IPS-NIHi7 (cell line): ENCODE measurements around the gene HBS1L.

ENCODE experiments used
- DNase-seq: peaks from one replicate; pipeline ENCODE4 v3.0.0; 2012; ENCODE audit warnings: mixed read lengths; ENCODE audit errors: extremely low spot score

The HBS1L gene

DNA sequence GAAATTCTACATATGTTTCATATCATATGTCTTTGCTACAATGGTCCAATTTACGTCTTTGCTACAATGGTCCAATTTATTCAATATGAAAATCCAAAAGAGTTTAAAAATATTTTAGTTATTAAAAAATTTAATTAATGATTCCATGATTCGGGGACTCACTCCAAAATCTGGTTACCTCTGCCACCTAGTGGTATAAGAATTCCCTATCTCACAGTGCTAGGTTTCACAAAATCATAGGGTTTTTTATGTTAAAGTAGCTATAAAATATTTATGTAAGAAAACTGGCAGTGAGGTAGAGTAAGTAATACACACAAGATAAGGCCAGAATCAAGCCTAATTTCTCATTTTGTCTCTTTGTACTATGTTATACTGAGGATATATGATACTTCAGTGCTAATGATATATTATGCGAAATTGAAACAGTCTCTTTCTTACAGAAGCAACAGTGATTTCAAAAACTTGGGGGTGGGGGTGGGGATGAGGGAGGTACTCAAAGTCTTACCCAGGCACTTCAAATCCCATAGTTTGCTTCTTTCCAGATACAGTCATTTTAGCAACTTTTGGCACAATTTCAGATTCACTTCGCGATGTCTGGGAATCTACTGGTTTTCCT, 52.3 kb downstream of the HBS1L start:
- DNase-seq = peak; percentile 15

DNA sequence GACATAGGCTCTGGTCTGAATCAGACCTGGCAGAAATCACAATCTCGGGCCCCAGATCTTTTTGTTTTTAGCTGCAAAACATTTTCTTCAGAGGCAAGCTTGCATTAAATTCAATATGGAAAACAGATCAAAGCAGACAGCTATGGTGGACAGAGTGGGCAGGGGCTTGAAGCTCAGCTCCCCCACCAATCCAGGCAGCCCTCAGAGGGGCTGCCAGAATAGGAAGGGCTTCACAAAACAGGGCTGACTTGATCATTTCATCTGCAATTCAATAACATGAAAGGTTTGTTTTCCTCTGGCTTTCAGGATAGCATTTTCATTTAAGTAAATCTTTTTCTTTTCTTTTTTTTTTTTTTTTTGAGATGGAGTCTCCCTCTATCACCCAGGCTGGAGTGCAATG, 55.5 kb downstream of the HBS1L start:
- no peak for DNase-seq

DNA sequence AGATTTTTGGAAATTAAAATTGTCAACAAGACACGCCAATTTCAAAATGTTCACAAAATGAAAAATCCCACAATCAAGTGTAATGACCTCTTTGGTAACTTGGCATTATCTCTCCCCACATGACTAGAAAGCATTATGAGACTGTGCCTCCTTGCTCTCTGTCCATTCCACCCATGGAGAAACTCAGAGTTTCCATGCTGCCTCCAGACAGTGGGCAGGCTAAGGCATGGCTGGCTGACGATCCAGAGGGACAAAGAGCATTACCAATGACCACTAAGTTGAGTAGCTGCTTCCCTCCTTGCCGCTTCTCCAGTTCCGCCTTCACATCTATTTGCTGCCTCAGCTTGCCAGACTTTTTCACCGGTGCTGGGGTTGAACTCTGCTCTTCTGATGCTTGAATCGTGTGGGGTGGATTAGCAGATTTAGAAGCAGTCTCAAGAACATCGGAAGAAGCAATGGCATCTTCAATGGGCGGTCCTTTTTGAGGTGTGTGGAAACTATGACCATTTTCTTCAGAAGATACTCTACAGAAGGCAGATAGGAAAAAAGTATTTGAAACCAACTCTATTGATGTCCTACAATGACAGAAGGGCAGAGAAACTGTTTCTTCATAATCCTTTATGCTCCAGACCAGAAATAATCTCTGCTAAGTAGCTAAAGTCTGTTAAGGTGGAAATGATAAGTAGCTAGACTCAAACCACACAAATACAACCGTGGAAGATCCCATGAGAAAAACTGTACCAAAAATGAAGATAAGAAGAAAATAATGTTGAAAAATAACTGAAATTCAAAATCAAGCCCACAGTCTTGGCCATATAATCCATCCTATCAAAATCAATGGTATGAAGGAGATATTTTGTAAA, 57.3 kb downstream of the HBS1L start:
- DNase-seq = no peak

DNA sequence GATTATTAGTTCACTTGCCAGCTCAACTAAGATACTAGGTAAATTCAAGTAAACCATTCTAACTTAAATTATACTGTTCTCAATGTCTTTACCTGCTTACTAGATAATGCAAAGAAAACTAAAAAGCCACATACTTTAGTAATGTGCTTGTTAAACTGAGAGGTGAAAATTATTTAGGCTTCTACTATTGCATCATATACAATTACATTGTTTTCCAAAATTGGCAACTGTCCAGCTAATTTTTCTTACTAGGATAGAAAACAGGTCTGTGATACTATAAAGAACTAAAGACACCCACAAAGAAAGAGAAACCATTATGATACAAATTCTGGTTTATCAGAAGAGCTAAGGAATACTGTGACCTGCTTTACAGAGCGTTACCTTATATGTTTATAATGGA, 59.1 kb downstream of the HBS1L start:
- DNase-seq = no peak

DNA sequence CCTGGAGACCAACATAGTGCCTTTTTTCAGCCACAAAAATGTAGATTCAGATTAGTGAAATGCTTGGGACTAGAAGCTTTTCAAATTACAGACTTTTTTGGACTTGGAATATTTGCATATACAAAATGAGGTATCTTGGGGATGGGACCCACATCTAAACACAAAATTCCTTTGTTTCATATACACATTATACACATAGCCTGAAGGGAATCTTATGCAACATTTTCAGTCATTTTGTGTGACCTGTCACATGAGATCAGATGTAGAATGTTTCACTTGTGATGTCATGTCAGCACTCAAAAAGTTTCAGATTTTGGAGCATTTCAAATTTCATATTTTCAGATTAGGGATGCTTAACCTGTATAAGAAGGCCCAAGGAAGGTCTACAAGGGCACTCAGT, 60.2 kb downstream of the HBS1L start:
- DNase-seq = no peak

DNA sequence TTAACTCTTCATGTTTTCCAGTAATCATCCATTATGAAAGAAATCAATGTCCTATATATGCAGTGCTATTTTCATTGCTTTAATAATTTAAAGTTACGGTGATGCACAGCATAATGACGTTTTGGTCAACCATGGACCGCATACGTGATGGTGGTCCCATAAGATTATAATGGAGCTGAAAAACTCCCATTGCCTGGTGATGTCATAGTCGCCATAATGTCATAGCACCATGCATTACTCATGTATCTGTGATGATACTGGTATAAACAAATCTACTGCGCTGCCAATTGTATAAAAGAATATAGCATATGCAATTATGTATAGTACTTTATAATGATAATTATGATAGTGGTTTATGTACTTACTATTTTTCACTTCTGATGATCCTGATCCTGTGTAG, 62.5 kb downstream of the HBS1L start:
- no peak for DNase-seq

DNA sequence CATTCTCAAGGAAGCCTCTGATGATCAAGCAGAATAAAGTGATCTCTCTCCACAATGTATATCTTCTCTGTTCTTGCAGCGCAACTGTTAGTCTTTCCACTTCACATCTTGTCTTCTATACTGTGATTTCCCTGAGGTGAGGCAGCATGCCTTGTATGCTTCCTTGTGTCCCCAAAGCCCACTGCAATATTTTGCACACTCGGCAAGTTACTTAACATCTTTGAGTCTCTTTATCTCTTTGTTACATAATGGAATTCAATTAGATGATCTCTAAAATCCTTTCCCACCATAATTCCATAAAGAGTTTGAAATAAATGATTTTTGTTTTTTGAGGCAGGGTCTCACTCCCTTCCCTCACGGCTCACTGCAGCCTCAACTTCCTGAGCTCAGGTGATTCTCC, 64.4 kb downstream of the HBS1L start:
- DNase-seq = no peak

DNA sequence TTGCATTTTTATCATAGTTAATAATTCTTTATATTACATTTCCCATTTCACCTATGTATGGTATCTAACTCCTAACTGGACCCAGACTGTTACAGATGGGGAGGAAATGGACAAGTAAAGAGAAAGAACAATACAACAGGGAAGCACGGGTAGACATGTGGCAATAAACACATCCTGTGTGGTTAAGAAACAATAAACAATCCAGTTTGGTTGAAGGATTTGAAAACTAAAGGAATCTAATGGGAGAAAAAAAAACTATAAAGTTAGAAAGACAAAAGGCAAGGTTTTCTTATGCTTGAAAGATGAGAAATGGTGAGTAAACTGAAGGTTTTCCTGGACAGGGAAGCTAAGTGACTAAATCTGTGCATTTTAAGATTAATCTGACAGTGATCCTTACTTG, 69.8 kb downstream of the HBS1L start:
- no peak for DNase-seq

DNA sequence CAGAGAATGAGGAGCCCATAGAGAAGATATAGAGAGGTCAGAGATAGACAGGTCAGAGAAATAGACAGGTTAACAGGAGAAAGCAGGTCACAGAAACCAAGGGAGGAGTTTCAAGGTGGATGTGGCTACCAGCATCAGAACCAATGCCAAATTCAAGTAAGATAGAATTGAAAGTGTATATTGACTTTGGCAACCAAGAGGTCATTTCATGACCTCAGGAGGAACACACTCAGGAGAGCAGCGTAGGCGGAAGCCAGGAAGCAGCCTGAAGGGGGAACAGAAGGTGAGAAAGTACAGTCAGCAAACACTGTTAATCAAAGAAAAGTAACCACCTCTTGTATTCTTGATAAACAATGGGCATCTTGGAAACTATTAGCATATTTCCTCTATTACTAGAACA, 70.8 kb downstream of the HBS1L start:
- DNase-seq = no peak

DNA sequence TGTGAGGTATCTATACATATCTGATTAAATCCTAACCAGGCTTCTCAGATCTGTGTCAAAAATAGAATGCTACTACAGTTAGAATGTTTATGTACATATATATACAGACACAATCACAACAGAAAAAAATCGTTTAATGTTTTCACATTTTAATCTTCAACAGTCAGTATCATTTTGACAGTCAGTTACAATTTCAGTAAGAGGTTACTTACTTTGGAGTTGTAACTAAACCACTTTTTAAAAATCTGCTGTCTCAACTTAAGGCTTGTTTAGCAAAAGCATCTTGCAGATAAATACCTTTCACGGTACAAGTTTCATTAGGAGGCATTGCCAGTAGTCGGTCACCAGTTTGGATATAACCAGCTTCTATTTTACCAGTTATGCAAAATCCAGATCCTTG, 72.5 kb downstream of the HBS1L start:
- DNase-seq = no peak

DNA sequence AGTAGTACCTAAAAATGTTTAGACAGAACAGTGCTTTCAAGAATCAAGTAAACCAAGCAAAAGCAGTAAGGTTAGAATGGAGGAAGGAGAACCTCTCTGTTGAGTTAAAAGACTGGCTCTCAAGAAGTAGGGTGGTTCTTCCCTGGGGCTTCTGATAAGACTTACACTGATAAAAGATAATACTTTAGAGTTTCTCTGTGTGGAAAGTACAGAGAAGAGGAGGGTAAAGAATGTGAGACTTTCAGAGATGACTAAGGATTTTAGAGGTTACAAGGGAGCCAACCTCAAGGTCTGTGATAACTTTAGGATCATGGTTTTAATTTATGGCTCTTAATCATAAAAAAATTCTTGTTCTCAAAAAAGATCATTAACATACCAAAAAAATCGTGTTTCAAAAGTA, 73.8 kb downstream of the HBS1L start:
- DNase-seq = no peak

DNA sequence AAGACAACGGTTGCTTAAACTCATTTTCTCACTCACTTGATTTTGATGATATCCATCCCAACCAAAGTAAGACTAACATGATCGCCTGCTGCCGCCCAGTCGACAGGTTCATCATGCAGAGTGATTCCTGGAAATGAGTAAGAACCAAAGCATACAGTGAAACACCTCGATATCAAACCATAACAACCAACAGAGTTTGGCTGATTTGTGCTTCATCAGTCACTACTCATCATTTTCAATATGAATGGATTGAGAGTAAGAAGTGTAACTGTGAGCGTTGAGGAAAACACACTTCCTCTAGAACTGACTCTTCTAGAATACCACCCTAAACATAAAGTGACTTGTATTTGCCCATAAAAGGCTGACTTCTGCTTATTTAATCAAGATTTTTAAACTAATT, 75.5 kb downstream of the HBS1L start:
- no peak for DNase-seq

DNA sequence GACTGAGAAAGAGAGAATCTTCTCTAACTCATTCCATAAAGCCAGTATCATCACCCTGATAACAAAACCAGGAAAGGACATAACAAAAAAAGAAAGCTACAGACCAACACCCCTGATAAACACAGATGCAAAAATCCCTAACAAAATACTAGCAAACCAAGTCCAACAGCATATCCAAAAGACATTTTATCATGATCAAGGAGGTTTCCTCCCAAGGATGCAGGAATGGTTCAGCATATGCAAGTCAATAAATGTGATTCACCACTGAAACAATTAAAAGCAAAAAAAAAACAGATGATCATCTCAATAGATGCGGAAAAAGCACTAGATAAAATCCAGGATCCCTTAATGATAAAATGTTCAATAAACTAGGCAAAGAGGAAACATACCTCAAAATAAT, 80.3 kb downstream of the HBS1L start:
- no peak for DNase-seq

DNA sequence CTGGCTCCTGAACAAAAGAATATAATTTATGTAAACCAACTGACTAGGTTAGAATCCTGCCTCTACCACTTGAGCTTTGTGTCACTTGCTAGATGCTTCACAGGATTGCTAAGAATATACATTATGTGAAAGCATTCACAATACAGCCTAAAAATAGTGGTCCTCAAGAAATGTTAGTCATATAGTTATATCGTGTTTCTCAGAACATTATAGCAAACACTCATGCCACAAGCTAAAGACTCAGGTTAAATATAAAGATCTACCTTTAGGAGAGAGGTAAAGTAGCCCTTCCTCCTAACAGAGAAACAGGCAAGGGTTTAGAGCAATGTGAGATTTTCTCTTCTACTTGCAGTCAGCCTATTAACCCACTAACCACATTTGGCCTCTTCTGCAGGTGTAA, 86.9 kb downstream of the HBS1L start:
- no peak for DNase-seq

DNA sequence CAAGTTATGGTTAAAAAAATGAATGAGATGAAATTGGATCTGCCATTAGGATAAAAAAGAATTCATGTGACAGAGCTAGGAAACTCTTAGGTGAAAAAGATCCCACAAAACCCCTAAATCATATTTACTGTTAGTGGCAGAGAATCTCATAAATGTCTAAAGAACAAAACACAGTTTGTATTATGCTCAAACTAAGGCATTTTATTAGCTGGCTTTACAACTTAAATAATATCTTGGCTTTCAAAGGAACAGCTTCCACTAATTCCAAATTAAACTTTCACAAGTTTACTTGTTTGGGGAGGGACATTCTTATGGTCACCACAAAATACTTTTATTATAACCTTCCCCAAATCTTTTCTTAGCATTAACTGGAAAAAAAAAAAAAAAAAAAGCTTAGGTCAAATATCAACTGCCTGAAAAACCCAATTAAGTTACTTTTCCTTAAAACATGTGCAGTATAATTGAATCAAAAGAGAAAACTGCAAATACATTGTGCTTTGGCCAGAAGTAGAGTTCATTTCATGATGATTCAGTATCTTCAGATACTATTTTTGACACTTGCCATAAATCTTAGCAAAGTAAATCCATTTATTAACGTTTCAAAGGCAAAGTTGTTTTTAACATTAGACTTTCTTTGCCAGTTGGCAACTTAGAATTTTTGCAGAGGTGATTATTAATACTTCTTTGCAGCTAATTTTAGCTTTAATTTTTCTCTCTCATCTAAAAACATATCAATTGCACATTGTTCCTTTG, 90.0 kb downstream of the HBS1L start:
- DNase-seq = no peak

DNA sequence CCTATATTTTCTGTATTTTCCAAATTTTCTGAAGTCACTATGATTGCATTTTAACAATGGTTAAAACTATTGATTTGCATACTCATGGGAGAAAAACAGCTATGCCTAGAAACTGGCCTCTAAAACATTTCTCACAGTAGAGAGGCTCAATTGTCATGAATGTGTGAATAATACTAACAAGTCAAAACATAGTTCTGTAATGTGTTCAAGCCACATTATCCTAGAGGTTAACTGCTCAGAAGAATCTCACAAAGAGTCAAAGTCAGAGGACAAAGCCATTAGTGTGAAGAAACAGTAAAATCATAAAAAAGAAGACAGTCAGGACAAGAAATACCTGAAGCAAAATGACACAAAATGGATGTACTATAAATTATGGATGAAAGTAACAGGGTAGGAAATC, 92.2 kb downstream of the HBS1L start:
- DNase-seq = no peak

DNA sequence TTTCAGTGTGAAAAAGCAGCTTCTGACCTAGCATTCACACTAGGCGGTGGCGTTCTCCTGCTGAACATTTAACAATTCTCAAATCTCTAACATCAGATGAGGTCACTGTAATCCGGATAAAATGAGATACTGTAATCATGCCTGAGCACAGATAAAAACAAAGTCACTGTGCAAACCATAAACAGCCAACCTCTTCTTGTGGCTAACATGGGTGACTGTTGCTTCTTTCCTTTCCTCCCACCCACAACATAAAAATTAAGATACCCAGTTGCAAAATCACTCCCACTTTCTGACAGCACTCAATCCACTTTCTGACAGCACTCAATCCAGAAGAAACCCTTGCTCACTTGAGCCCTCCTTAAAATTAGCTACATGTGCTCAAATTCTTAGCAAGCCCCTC, 93.3 kb downstream of the HBS1L start:
- DNase-seq = no peak

DNA sequence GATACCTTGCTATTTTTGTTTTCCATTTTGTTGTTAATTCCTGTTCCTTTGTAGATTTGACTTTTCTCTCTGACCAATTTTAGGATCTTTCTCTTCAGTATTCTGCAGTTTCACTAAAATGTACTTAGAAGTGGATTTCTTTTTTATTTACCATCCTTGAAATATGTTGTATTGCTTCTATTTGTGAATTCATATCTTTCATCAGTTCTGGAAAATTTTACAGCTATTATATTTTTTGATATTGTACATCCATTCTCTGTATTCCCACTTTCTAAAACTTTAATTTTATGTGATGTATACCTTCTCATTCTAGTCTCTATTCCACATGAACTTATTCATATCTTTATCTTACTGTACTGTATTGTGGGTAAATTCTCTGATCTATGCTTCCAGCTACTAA, 95.0 kb downstream of the HBS1L start:
- no peak for DNase-seq

DNA sequence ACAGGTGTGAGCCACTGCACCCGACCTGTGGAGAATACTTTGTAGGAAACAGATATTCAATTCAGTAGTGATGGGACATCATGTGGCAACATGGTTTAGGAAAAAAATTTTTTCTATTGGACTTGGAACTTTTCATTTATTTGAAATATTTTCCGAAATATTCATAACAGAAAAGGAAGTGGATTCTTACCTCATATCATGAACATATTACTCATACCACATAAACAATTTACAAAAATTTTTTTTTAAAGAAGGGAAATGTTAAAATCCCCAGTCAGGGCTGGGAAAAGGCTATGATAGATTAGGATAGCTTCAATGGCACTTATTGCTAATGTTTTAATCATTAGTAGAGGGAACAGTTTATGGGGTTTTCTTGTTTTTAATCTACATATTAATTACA, 97.9 kb downstream of the HBS1L start:
- DNase-seq = no peak

DNA sequence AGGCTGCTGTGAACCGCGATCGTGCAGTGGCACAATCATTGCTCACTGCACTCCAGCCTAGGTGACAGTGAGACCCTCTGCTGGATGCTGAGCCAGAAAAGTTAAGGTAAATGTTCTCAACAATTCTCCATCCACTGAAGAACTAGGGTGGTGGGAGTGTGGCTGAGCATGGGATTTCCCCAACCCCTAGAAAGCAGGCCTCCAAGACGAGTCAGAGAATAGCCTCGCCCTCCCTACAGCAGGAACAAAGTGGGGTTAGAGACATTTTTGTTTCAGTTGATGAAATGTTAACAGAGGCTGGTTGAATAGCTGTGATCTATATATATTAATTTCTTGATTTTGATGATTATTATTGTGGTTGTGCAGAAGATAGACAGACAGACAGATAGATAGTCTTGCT, 98.6 kb downstream of the HBS1L start:
- no peak for DNase-seq

DNA sequence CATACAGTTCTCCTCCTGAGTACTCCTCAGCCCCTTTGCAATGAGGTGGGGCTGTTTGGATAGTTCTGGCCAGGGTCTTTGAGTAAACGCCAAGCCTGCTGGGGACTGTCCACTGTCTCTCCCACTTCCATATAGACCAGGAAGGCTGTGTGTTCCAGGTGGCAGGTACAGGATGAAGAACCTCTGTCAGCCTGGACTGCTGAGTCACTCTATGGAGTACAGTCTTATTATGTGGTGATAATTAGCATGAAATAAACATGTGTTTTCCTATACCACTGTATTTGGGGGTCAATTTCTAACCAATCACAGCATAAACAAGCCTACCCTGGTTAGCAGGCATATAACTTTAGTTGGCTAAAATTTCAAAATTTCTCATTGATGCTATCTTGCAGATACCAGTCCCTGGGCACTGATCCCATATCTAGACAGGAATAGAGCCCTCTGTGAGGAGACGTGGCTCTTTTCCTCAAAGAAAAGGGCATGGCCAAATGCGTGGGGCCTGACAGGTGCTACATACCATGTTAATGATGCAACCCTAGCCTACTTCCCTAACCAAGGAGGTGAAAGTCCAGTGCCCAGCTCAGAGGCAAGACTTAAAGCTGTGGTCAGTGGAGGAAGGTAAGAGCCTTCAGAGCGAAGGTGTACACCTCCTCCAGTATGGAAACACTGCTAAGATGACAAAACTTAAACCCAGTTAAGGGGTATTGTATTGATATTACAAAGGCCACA, 100.2 kb downstream of the HBS1L start:
- DNase-seq = no peak
